Skin epidermis (tissue), 12 donors: Measurements from ENCODE around the gene KRT36.

Experiments
- H3K27ac ChIP-seq, 21 experiments: fragments of 200-600 bp; sonication (generic) in 11 of 21; one replicate each; pipeline ENCODE4 v1.5.0; 2020; ENCODE audit warnings: mild to moderate bottlenecking in 3 of 21, inconsistent platforms in 2 of 21, moderate library complexity in 2 of 21
- H3K4me3 ChIP-seq, 7 experiments: fragments of 200-600 bp; sonication (generic) in 2 of 7; one replicate each; pipeline ENCODE4 v1.5.0; 2020; ENCODE audit warnings: inconsistent platforms in 2 of 7, mild to moderate bottlenecking in 2 of 7, moderate library complexity in 1 of 7

The KRT36 gene

GRCh38 chr17:41489531-41489930, at the start of gene KRT36:
KRT36 (minus strand) TSS chr17:41489910; CDS start chr17:41489864, 46 bp downstream.
- no peak within 1 kb of the TSS for H3K27ac ChIP-seq

GRCh38 chr17:41539071-41539492, 49.4 kb upstream of the KRT36 start:
- no peak overlapping the region for H3K4me3 ChIP-seq
- H3K27ac ChIP-seq = peak overlapping the region in 3 of 21 experiments; percentile 4 to 63 (median 17)

More at GRCh38 chr17:41489531-41489930, at the start of gene KRT36:
- no peak within 1 kb of the TSS for H3K4me3 ChIP-seq

- Histone ChIP-seq H3K4me3 (no peak overlapping the region), H3K27ac (peak overlapping the region in 3 of 21 experiments; percentile 4 to 63 (median 17))
Observed at GRCh38 chr17:41538565-41538991, 48.9 kb upstream of the KRT36 start.

GRCh38 chr17:41537990-41538389, 48.3 kb upstream of the KRT36 start:
- no peak overlapping the region for H3K4me3 ChIP-seq
- peak overlapping the region in 2 of 21 experiments; percentile 22 to 63 for H3K27ac ChIP-seq

GRCh38 chr17:41537614-41537954, 47.9 kb upstream of the KRT36 start:
- H3K4me3 ChIP-seq = no peak overlapping the region
- peak overlapping the region in 2 of 21 experiments; percentile 22 to 63 for H3K27ac ChIP-seq

GRCh38 chr17:41536741-41537613, 47.3 kb upstream of the KRT36 start:
- H3K27ac ChIP-seq = peak overlapping the region in 2 of 21 experiments; percentile 22 to 63
- no peak overlapping the region for H3K4me3 ChIP-seq

- no peak overlapping the region for H3K27ac ChIP-seq
- H3K4me3 ChIP-seq = no peak overlapping the region
Observed at GRCh38 chr17:41535764-41536481, 46.2 kb upstream of the KRT36 start.

- no peak overlapping the region for H3K4me3 ChIP-seq
- H3K27ac ChIP-seq = no peak overlapping the region
Observed at GRCh38 chr17:41534899-41535546, 45.3 kb upstream of the KRT36 start.

- no peak overlapping the region for H3K27ac ChIP-seq
- no peak overlapping the region for H3K4me3 ChIP-seq
Observed at GRCh38 chr17:41533613-41534012, 43.9 kb upstream of the KRT36 start.

- H3K27ac ChIP-seq = no peak overlapping the region
Observed at GRCh38 chr17:41532947-41533570, 43.3 kb upstream of the KRT36 start.

GRCh38 chr17:41531993-41532392, 42.3 kb upstream of the KRT36 start:
- Histone ChIP-seq H3K4me3 (no peak overlapping the region), H3K27ac (no peak overlapping the region)

More at GRCh38 chr17:41532947-41533570, 43.3 kb upstream of the KRT36 start:
- H3K4me3 ChIP-seq = no peak overlapping the region

GRCh38 chr17:41530062-41531048, 40.6 kb upstream of the KRT36 start:
- peak overlapping the region in 3 of 21 experiments; percentile 8 to 38 (median 31) for H3K27ac ChIP-seq

GRCh38 chr17:41529491-41529915, 39.8 kb upstream of the KRT36 start:
- Histone ChIP-seq H3K4me3 (no peak overlapping the region), H3K27ac (peak overlapping the region in 3 of 21 experiments; percentile 8 to 38 (median 31))

More at GRCh38 chr17:41530062-41531048, 40.6 kb upstream of the KRT36 start:
- H3K4me3 ChIP-seq = no peak overlapping the region

- Histone ChIP-seq H3K4me3 (no peak overlapping the region), H3K27ac (peak overlapping the region in 2 of 21 experiments; percentile 17 to 31)
Observed at GRCh38 chr17:41528959-41529353, 39.2 kb upstream of the KRT36 start.

- peak overlapping the region in 3 of 7 experiments; percentile 0 to 16 (median 1) for H3K4me3 ChIP-seq
- peak overlapping the region in 7 of 21 experiments; percentile 13 to 65 (median 35) for H3K27ac ChIP-seq
Observed at GRCh38 chr17:41527063-41528023, 37.6 kb upstream of the KRT36 start.

GRCh38 chr17:41524261-41524660, 34.6 kb upstream of the KRT36 start:
- no peak overlapping the region for H3K4me3 ChIP-seq
- H3K27ac ChIP-seq = no peak overlapping the region

- H3K27ac ChIP-seq = no peak overlapping the region
- no peak overlapping the region for H3K4me3 ChIP-seq
Observed at GRCh38 chr17:41523787-41524186, 34.1 kb upstream of the KRT36 start.
